ENCODE measurements around the gene FCHO1. TPM values are rescaled to one million over a fixed set of nuclear protein-coding genes. Genes with fewer than 3 reads are reported as not detected.

FCHO1 gene
- total RNA-seq, 4 donors from 2014 or later, result 32.6 to 48.2 (median 35.7) TPM

DNA sequence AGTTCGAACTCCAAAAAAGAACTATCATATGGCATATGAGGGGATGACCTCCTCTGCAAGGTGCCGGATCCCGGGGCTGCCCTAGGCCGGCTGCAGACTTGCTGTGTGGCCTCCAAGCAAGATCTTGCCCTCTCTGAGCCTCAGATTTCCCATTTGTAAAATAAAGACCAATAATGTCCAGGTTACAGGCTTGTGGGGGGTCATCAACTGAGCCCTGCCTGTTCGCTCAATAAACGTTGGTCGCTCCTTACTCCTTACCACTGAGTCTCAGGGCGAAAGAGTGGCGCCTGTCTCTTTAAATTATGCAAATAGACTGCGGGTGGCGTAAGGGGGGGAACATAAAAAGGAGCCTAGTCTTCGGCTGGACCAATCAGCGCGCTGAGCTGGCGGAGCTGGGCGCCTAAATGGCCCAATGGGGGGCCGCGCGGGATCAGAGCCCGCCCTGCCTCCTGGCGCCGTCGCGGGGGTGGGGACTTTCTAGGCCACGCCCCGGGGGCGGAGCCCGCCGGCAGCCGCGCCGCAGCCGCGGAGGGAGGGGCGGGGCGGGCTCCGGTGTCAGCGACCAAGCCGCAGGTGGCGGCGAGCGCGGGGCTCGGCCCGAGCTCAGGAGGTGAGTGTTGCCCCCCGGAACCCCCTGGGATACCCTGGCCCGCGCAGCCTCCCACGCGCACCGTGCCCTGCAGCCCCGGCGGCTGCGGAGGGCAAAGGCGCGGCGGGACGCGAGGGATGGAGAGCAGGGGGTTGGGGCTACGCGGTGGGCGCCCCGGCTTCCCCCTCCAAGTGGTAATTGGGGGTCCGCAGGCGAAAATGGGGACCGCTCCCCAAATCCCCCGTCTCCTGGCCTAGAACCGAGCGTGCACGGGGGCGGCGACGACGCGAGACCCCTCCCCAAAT, 3.8 kb upstream of the FCHO1 start:
- 21% methylated on average over 24 of the region's 75 CpGs for WGBS
- TF ChIP-seq CTCF (IDR thresholded peaks at IDR 0.05), result no peak
- TF ChIP-seq POLR2A (IDR thresholded peaks at IDR 0.05), result no peak
- no peak for TF ChIP-seq POLR2AphosphoS5 (IDR thresholded peaks at IDR 0.05)
- TF ChIP-seq EP300 (IDR thresholded peaks at IDR 0.05), result no peak
- peak; percentile 89 to 95 for DNase-seq (ENCODE audit: low spot score in 2 of 2)

DNA sequence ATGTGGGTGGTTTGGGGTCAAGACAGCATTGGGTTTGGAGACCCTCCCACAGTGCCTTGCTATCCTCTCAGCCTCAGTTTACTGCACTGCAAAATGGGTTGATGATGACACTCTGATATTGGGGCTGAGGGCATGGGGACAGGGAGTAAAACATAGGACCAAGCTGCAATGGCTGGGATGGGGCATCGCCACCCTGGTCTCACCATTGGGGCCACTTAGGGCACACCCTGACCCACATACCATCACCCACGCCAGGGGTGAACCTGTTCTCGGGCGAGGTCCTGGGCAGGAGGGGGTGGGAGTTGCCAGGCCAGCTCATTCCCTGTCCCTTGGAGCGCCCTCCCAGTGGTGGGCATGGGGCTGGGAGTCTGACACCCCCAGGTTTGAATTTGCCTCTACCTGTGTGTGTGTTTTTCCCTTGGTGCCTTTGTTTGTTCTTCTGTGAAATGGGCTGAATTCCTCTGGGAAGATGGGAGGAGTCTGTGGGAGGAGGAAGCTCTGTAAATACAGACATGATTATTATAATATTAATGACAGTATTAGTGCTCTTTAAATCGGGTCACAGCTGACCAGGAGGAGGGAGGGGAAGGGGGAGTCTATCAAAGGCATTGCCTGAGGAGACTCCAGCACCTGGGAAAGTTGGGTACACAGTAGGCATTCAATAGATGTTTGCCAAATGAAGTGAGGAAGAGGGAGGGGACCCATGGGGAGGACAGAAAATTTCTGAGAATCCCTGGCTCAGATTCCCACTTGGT, 2.2 kb upstream of the FCHO1 start:
- Histone ChIP-seq H3K36me3 (no peaks in the 10 kb centered on the region), H3K27ac (no peak overlapping the region), H3K4me1 (peaks cover 14% of the 10 kb centered on the region), H3K9me3 (no peaks in the 10 kb centered on the region), H3K4me3 (no peak overlapping the region), H3K27me3 (no peaks in the 10 kb centered on the region)
- TF ChIP-seq POLR2AphosphoS5 (IDR thresholded peaks at IDR 0.05), result no peak
- WGBS, result 57% methylated on average over 3 of the region's 6 CpGs
- no peak for DNase-seq (ENCODE audit: low spot score in 2 of 2)

More for the DNA sequence above, 3.8 kb upstream of the FCHO1 start:
- H3K9me3 ChIP-seq, result no peaks in the 10 kb centered on the region
- peaks cover 14% of the 10 kb centered on the region for H3K4me1 ChIP-seq
- no peaks in the 10 kb centered on the region for H3K27me3 ChIP-seq
- no peak overlapping the region for H3K27ac ChIP-seq
- peak overlapping the region; percentile 52 for H3K4me3 ChIP-seq
- no peaks in the 10 kb centered on the region for H3K36me3 ChIP-seq

DNA sequence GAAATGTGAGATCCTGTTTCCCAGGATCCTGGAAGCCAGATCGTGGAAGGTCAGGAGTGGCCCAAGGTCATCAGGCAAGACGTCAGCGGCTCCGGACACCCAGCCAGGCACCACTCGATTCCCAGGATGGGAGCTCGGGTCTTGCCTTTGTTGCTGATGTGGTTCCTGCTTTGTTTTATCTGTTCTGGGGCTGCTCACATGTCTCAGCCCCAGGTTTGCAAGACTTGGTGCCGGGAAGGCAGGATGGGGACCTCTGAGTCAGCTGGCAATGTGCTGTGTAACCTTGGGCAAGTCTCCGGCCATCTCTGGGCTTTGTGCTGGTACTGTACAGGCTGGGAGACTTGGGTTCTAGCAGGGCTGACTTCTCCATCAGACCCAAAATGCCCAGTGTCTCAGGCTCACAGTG, 1.4 kb upstream of the FCHO1 start:
- TF ChIP-seq EP300 (IDR thresholded peaks at IDR 0.05), result no peak
- no peak for TF ChIP-seq POLR2A (IDR thresholded peaks at IDR 0.05)
- no peak for TF ChIP-seq POLR2AphosphoS5 (IDR thresholded peaks at IDR 0.05)
- no peak for TF ChIP-seq CTCF (IDR thresholded peaks at IDR 0.05)
- Histone ChIP-seq H3K27ac (no peak overlapping the region), H3K4me1 (peaks cover 15% of the 10 kb centered on the region), H3K27me3 (no peaks in the 10 kb centered on the region), H3K9me3 (no peaks in the 10 kb centered on the region), H3K4me3 (no peak overlapping the region), H3K36me3 (no peaks in the 10 kb centered on the region)
- no peak for DNase-seq (ENCODE audit: low spot score in 2 of 2)
- 30% methylated on average over 5 of the region's 8 CpGs for WGBS

- Histone ChIP-seq H3K9me3 (no peaks in the 10 kb centered on the region), H3K4me3 (no peak overlapping the region), H3K27ac (no peak overlapping the region), H3K4me1 (peaks cover 20% of the 10 kb centered on the region), H3K36me3 (no peaks in the 10 kb centered on the region), H3K27me3 (no peaks in the 10 kb centered on the region)
- 71% methylated on average over 1 of the region's 2 CpGs for WGBS
- no peak for DNase-seq (ENCODE audit: low spot score in 2 of 2)
- no peak for TF ChIP-seq POLR2AphosphoS5 (IDR thresholded peaks at IDR 0.05)
- TF ChIP-seq CTCF (IDR thresholded peaks at IDR 0.05), result no peak
- no peak for TF ChIP-seq EP300 (IDR thresholded peaks at IDR 0.05)
- TF ChIP-seq POLR2A (IDR thresholded peaks at IDR 0.05), result no peak
These were observed 616 bp downstream of the FCHO1 start for GRCh38 chr19:17751912-17752273.

DNA sequence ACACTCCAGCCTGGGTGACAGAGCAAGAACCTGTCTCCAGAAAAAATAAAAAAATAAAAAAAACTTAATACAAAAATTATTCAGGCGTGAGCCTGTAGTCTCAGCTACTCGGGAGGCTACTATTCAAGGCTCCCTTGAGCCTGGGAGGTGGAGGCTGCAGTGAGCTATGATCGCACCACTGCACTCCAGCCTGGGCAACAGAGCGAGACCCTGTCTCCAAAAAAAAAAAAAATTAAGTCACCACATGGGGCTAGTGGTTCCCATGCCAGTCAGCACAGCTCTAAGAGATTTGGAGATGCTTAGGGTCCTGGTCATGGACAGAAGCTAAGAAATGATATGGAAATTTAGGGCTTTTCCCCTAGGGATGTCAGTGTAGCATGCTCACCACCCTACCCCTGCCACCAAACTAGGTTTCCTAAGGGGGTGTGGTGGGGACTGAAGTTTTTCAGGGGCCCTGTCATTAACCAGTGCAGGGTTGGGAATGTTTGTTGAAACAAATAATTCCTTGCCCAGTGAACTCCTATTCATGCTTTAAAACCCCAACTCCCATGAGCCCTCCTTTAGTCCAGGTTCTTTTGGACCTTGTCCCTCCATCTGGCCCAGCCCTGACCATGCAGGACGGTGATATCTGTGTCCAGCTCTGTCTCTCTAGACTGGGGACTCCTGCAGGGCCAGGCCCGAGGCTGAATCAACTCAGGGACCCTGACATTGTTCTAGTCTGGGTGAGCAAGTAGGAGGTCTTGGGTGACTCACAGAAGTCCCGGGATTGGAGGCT, 1.8 kb downstream of the FCHO1 start:
- H3K9me3 ChIP-seq, result no peaks in the 10 kb centered on the region
- H3K27ac ChIP-seq, result no peak overlapping the region
- no peaks in the 10 kb centered on the region for H3K36me3 ChIP-seq
- DNase-seq (ENCODE audit: low spot score in 2 of 2), result no peak
- H3K27me3 ChIP-seq, result no peaks in the 10 kb centered on the region
- H3K4me1 ChIP-seq, result peaks cover 14% of the 10 kb centered on the region
- no peak overlapping the region for H3K4me3 ChIP-seq
- 83% methylated on average over 6 of the region's 7 CpGs for WGBS
- TF ChIP-seq EP300 (IDR thresholded peaks at IDR 0.05) (no peak), POLR2A (IDR thresholded peaks at IDR 0.05) (no peak), CTCF (IDR thresholded peaks at IDR 0.05) (no peak), POLR2AphosphoS5 (IDR thresholded peaks at IDR 0.05) (no peak)

Measured in suprapubic skin (tissue), 4 donors.